C4-2B (cell line): ENCODE results near the gene PLD3.

Experiments used
- H3K27ac ChIP-seq: fragments of 450-650 bp; 2 replicates; pipeline ENCODE4 v1.5.1; 2017
- ZFX ChIP-seq: fragments of 450-650 bp; IDR thresholded peaks from 2 replicates; pipeline ENCODE4 v1.6.1; 2017
- TF ChIP-seq, protein P1 (sequence below): fragments of 450-650 bp; conservative IDR thresholded peaks from 2 replicates; pipeline ENCODE4 v1.5.1; 2017; ENCODE audit warnings: mild to moderate bottlenecking

The PLD3 gene

GRCh38 chr19:40341601-40342482 lies 6.7 kb upstream of the PLD3 start:
- TF ChIP-seq ZFX, result no peak
- TF ChIP-seq, protein P1, sequence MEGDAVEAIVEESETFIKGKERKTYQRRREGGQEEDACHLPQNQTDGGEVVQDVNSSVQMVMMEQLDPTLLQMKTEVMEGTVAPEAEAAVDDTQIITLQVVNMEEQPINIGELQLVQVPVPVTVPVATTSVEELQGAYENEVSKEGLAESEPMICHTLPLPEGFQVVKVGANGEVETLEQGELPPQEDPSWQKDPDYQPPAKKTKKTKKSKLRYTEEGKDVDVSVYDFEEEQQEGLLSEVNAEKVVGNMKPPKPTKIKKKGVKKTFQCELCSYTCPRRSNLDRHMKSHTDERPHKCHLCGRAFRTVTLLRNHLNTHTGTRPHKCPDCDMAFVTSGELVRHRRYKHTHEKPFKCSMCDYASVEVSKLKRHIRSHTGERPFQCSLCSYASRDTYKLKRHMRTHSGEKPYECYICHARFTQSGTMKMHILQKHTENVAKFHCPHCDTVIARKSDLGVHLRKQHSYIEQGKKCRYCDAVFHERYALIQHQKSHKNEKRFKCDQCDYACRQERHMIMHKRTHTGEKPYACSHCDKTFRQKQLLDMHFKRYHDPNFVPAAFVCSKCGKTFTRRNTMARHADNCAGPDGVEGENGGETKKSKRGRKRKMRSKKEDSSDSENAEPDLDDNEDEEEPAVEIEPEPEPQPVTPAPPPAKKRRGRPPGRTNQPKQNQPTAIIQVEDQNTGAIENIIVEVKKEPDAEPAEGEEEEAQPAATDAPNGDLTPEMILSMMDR, result no peak
- no peak overlapping the region for H3K27ac ChIP-seq

DNA sequence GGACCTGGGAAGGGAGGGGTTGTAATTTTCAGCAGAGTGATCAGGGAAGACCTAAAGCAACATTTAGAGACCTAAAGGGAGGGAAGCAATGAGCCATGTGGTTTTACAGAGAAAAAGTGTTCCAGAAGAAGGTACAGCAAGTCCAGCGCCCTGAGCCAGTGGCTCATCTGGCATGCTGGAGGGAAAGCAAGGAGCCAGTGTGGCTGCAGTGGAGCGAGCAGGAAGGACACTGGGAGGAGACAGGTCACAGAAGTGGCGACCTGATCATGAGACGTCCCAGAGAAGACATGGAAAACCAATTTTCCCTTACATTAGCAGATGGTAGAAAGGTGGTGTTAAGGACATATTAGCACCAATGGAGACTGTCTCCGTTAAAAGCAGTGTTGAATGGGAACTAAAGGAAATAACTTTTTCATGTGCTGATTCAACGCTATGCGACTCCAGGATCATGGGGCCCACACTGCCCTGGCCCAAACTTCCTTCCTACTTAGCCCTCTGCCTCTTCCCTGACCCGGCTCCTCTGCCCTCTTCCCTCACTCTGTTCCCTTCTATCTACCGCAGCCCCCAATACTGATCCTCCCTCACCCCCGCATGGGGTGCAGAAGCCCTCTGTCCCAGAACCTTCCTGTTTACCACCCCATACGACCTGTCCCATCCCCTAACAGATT lies 5.7 kb upstream of the PLD3 start:
- no peak overlapping the region for H3K27ac ChIP-seq
- TF ChIP-seq ZFX, result no peak
- TF ChIP-seq, protein P1, result no peak

GRCh38 chr19:40344422-40344821 lies 4.1 kb upstream of the PLD3 start:
- no peak overlapping the region for H3K27ac ChIP-seq
- TF ChIP-seq, protein P1, result no peak
- TF ChIP-seq ZFX, result no peak

- TF ChIP-seq ZFX, result no peak
- TF ChIP-seq, protein P1, result no peak
- peak overlapping the region; percentile 66 for H3K27ac ChIP-seq
Observed at GRCh38 chr19:40348961-40349507, 539 bp downstream of the PLD3 start.

DNA sequence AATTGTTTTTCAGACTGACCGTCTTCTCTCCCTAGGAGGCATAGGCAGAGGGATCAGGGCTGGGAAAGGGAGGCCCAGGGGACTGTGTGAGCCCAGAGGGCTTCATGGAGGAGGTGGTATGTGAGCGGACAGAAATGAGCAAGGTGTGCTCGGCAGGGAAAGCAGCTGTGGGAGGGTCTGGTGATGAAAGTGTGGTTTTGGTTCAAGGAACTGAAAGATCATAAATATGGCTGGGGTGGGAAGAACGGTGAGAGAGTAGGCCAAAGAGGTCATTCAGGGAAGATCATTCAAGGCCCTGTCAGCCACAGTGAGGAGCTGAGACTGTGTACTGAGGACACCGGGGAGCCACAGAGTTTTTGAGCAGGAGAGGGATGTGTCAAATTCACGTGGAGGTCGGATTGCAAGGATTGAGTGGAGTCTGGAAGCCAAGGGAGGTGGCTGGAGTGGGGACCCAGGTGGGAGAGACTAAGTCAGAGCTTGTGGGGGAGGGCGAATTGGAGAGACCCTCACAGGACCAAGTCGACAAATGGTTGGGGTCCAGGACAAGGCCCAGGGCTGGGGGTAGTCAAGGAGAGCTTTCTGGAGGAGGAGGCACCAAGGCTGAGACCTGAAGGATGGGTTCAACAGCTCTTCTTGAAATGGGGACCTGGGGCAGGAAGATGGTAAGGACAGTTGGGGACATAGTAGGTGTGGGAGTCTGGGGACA lies 7.6 kb downstream of the PLD3 start:
- H3K27ac ChIP-seq, result no peak overlapping the region
- TF ChIP-seq, protein P1, result no peak
- no peak for TF ChIP-seq ZFX

DNA sequence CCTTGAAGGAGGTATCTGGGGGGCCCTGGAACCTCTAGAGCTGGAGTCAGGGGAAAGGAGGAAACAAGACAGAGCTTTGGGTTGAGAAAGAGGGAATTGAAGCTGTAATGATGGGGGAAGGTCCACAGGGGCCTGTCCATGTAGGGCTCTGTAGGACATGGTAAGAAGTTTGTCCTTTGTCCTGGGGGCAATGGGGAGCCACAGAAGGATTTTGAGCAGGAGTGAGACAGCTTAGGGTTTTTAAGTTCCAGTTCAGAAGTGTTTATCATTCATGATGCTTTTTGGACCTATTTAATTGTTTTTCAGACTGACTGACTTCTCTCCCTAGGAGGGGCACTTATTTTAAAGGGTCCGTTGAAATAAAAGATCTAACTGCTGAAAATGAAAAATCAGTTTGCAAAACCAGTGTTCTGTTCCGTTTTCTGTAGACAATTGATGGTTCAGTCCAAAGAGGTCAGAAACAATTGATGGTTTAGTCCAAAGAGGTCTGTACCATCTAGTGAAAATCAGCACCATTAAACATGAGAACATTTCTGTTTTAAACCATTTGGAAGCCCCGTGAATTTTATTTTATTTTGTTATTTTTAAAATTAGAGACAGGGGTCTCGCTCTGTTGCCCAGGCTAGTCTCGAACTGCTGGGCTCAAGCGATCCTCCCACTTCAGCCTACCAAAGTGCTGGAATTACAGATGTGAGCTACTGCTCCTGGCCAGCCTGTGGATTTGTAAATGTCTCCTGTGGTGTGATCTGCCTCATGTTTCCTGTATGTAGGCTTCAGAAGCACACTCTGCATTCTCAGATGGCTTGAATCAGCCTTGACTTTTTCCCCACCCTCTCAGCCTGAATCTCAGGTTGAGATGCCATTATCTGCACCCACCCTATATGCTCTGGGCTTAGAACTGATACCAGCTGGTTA lies 8.4 kb downstream of the PLD3 start:
- TF ChIP-seq, protein P1, result no peak
- TF ChIP-seq ZFX, result no peak
- H3K27ac ChIP-seq, result no peak overlapping the region
